ENCODE data around the gene CPLX4. TPM values are rescaled to one million over a fixed set of nuclear protein-coding genes. Genes with fewer than 3 reads are reported as not detected.

CPLX4 gene
- total and polyA plus RNA-seq, 2 of the 8 experiments (the other 6 are each of a cell fraction or from before 2014, with no cell fraction given) = not detected

- Histone ChIP-seq H4K5ac (ENCODE audit: insufficient read length, low read depth, low read length) (no peak overlapping the region), H3K36me3 (ENCODE audit: control insufficient read depth in 2 of 4, insufficient read depth in 4 of 4, low read length in 3 of 4) (peaks cover 0 to 57% (median 21%) of the 10 kb centered on the region in 4 experiments; a peak in 7 of 8 replicates), H2BK5ac (ENCODE audit: low read depth, low read length) (no peak overlapping the region), H3K79me2 (ENCODE audit: control insufficient read depth in 1 of 2, insufficient read depth in 2 of 2, low read length in 2 of 2) (no peaks in the 10 kb centered on the region), H3K18ac (ENCODE audit: extremely low read depth, low read length) (no peak overlapping the region), H3K79me1 (ENCODE audit: low read depth, low read length) (no peaks in the 10 kb centered on the region), H3K27ac (ENCODE audit: low read depth, low read length) (no peak overlapping the region), H3K4me2 (ENCODE audit: insufficient read depth in 1 of 2, low read depth in 2 of 2, low read length in 2 of 2) (no peak overlapping the region), H3K4me1 (replicated peaks in 1 of 4; ENCODE audit: control insufficient read depth in 3 of 4, insufficient read depth in 4 of 4, low read length in 3 of 4) (no peaks in the 10 kb centered on the region), H2AK5ac (ENCODE audit: low read depth, low read length) (no peak overlapping the region), H4K20me1 (replicated peaks in 1 of 2; ENCODE audit: control insufficient read depth in 1 of 2, insufficient read depth in 2 of 2, low read length in 2 of 2) (no peaks in the 10 kb centered on the region), H3K9ac (replicated peaks in 1 of 4; ENCODE audit: extremely low read depth in 1 of 4, low read depth in 3 of 4, low read length in 3 of 4) (no peak overlapping the region), H2BK15ac (ENCODE audit: low read length) (no peak overlapping the region), H3K23me2 (ENCODE audit: low read depth, low read length) (no peaks in the 10 kb centered on the region), H3K4ac (replicated peaks; ENCODE audit: insufficient read length, low read depth, low read length) (no peak overlapping the region), H4K91ac (replicated peaks; ENCODE audit: insufficient read length, low read length) (no peak overlapping the region), H3K9me3 (ENCODE audit: insufficient read depth in 2 of 2, low read depth in 1 of 2, low read length in 1 of 2) (no peaks in the 10 kb centered on the region), H3K27me3 (replicated peaks in 1 of 4; ENCODE audit: control insufficient read depth in 3 of 4, extremely low read depth in 1 of 4, insufficient read depth in 3 of 4, low read length in 3 of 4) (no peaks in the 10 kb centered on the region), H2BK120ac (replicated peaks; ENCODE audit: low read depth, low read length) (no peak overlapping the region), H3K23ac (ENCODE audit: insufficient read length) (no peak overlapping the region), H2BK12ac (ENCODE audit: low read depth, low read length) (no peak overlapping the region), H2BK20ac (ENCODE audit: low read length) (no peak overlapping the region), H3K14ac (ENCODE audit: insufficient read length) (no peak overlapping the region), H4K8ac (ENCODE audit: extremely low read depth, insufficient read depth, low read length) (no peak overlapping the region), H3K56ac (replicated peaks; ENCODE audit: insufficient read length, low read depth, low read length) (no peak overlapping the region), H3K4me3 (ENCODE audit: extremely low read depth in 1 of 4, insufficient read depth in 2 of 4, low read depth in 3 of 4, low read length in 4 of 4) (no peak overlapping the region), H2AFZ (ENCODE audit: low read length) (no peak overlapping the region)
- 83% methylated on average over 2 of the region's 2 CpGs; no CpG with 5 or more reads in 1 of the 2 experiments for WGBS, 2 experiments (ENCODE audit: extremely low coverage in 1 of 2, insufficient coverage in 1 of 2, insufficient read length in 1 of 2, insufficient replicate concordance in 2 of 2, low coverage in 1 of 2, low lambda C conversion rate in 2 of 2, missing lambda C conversion rate in 1 of 2)
- POLR2A ChIA-PET (ENCODE audit: partially characterized antibody) = no interaction called here
- DNase-seq (ENCODE audit: low read depth in 1 of 2, low spot score in 2 of 2) (no peak), FAIRE-seq (no peak)
- TF ChIP-seq SAP30 (IDR thresholded peaks at IDR 0.05; ENCODE audit: insufficient read depth, insufficient replicate concordance, low read length) (no peak), CEBPB (IDR thresholded peaks at IDR 0.05; ENCODE audit: low read depth, low read length) (peak; percentile 23; the same call in 1 of the 2 replicates)
- CTCF ChIA-PET (ENCODE audit: partially characterized antibody) = interaction anchor here (0.6 to 2.5 kb wide), 4 partner anchors 21 to 454 kb away, joined by 3 to 7 read pairs (median 6); no protein-coding TSS in a partner anchor
Observed at GRCh38 chr18:59328683-59329082, 10.2 kb upstream of the CPLX4 start.

Measured in H1 (cell line).